A172 (cell line): ENCODE data around the gene CENPP. TPM values are rescaled to one million over a fixed set of nuclear protein-coding genes. Genes with fewer than 3 reads are reported as not detected.

Source experiments
- DNase-seq: peaks from one replicate; pipeline ENCODE4 v3.0.0-alpha.2; 2015; ENCODE audit warnings: low spot score
- total RNA-seq: library from RNA; depleted of rRNA; stranded (reverse); fragments of >200 nt; shearing (Covaris generic); gene quantifications from 2 replicates; pipeline ENCODE4 v1.2.3, GENCODE V29; 2014

Gene CENPP
- total RNA-seq, 1 experiment from 2014 or later: 11.6 TPM

GRCh38 chr9:92423612-92424011 is 97.9 kb downstream of the CENPP start:
- no peak for DNase-seq

GRCh38 chr9:92424340-92424739 is 98.6 kb downstream of the CENPP start, which contains the start of gene OMD:
OMD (minus strand) TSS chr9:92424471; CDS start chr9:92417558, 6,913 bp downstream.
- DNase-seq: no peak

- DNase-seq: no peak
Measured at GRCh38 chr9:92425474-92425873, 99.7 kb downstream of the CENPP start.

GRCh38 chr9:92426501-92427145 is 100.9 kb downstream of the CENPP start:
- DNase-seq: no peak

- DNase-seq: no peak
Measured at GRCh38 chr9:92429836-92430235, 104.1 kb downstream of the CENPP start.

GRCh38 chr9:92432350-92432749 is 106.6 kb downstream of the CENPP start:
- DNase-seq: no peak

GRCh38 chr9:92432972-92433548 is 107.3 kb downstream of the CENPP start:
- no peak for DNase-seq

- no peak for DNase-seq
Measured at GRCh38 chr9:92435263-92435662, 109.5 kb downstream of the CENPP start.

GRCh38 chr9:92438900-92439526 is 113.3 kb downstream of the CENPP start:
- DNase-seq: no peak

GRCh38 chr9:92439921-92440750 is 114.4 kb downstream of the CENPP start:
- peak; percentile 59 for DNase-seq

- no peak for DNase-seq
Measured at GRCh38 chr9:92440751-92441046, 114.9 kb downstream of the CENPP start.

GRCh38 chr9:92444841-92445240 is 119.1 kb downstream of the CENPP start:
- no peak for DNase-seq

GRCh38 chr9:92446536-92446935 is 120.8 kb downstream of the CENPP start:
- DNase-seq: no peak

GRCh38 chr9:92455217-92455616 is 129.5 kb downstream of the CENPP start:
- DNase-seq: peak; percentile 9

GRCh38 chr9:92457576-92457975 is 131.8 kb downstream of the CENPP start:
- DNase-seq: no peak

- no peak for DNase-seq
Measured at GRCh38 chr9:92463387-92463786, 137.6 kb downstream of the CENPP start.

- DNase-seq: peak; percentile 54
Measured at GRCh38 chr9:92463984-92464383, 138.2 kb downstream of the CENPP start.

- no peak for DNase-seq
Measured at GRCh38 chr9:92467041-92467440, 141.3 kb downstream of the CENPP start.

- DNase-seq: no peak
Measured at GRCh38 chr9:92467511-92467910, 141.8 kb downstream of the CENPP start.

- DNase-seq: no peak
Measured at GRCh38 chr9:92468206-92468605, 142.5 kb downstream of the CENPP start.

GRCh38 chr9:92474587-92474986 is 148.8 kb downstream of the CENPP start:
- DNase-seq: no peak

GRCh38 chr9:92476962-92477361 is 151.2 kb downstream of the CENPP start:
- no peak for DNase-seq

GRCh38 chr9:92478783-92479182 is 153.0 kb downstream of the CENPP start:
- DNase-seq: no peak
